ENCODE measurements around the gene NEUROD1.

NEUROD1 gene

GRCh38 chr2:181656450-181657291, 23.6 kb downstream of the NEUROD1 start, which contains the start of gene CERKL:
Gene CERKL (minus strand): TSS chr2:181657105. CDS start chr2:181657006, 99 bp downstream.
- no peak for TF ChIP-seq Cebpa-rat (IDR thresholded peaks at IDR 0.05)
- Histone ChIP-seq H3K4me1 (peaks cover 0 to 5% (median 0%) of the 10 kb centered on the region in 10 experiments; a peak in 3 of 20 replicates), H4K20me1 (no peaks in the 10 kb centered on the region), H3K9ac (peak within 1 kb of the TSS in 4 of 11 experiments; percentile 37 to 51 (median 42); a peak in 6 of 22 replicates), H3K36me3 (no peaks in the 10 kb centered on the region), H3K27ac (no peak within 1 kb of the TSS), H3K9me3 (replicated peaks in 1 of 11) (peaks cover 5 to 19% (median 13%) of the 10 kb centered on the region in 11 experiments; a peak in 18 of 22 replicates), H3K4me3 (peak within 1 kb of the TSS; percentile 3 to 65 (median 50); a peak in 19 of 20 replicates), H3K4me2 (peak within 1 kb of the TSS; percentile 50 to 79 (median 63)), H3K27me3 (peaks cover 23 to 42% (median 33%) of the 10 kb centered on the region in 11 experiments)

- H3K9ac ChIP-seq = no peak overlapping the region
- no peaks in the 10 kb centered on the region for H3K36me3 ChIP-seq
- H3K27ac ChIP-seq = no peak overlapping the region
- peaks cover 5 to 19% (median 13%) of the 10 kb centered on the region in 11 experiments; a peak in 18 of 22 replicates for H3K9me3 ChIP-seq (replicated peaks in 1 of 11)
- H3K4me1 ChIP-seq = peaks cover 0 to 5% (median 0%) of the 10 kb centered on the region in 10 experiments; a peak in 3 of 20 replicates
- H3K4me3 ChIP-seq = no peak overlapping the region
- no peaks in the 10 kb centered on the region for H4K20me1 ChIP-seq
- no peak for TF ChIP-seq Cebpa-rat (IDR thresholded peaks at IDR 0.05)
- H3K4me2 ChIP-seq = no peak overlapping the region
- peaks cover 23 to 42% (median 33%) of the 10 kb centered on the region in 11 experiments for H3K27me3 ChIP-seq
Measured at GRCh38 chr2:181655519-181655918, 24.8 kb downstream of the NEUROD1 start.

GRCh38 chr2:181649436-181649979, 30.8 kb downstream of the NEUROD1 start:
- H3K9me3 ChIP-seq (replicated peaks in 1 of 11) = no peaks in the 10 kb centered on the region; a peak in 1 of 22 replicates
- H3K36me3 ChIP-seq = no peaks in the 10 kb centered on the region
- H3K27ac ChIP-seq = no peak overlapping the region
- no peak overlapping the region for H3K4me2 ChIP-seq
- TF ChIP-seq Cebpa-rat (IDR thresholded peaks at IDR 0.05) = no peak
- no peaks in the 10 kb centered on the region for H3K4me1 ChIP-seq
- no peak overlapping the region for H3K4me3 ChIP-seq
- no peaks in the 10 kb centered on the region for H4K20me1 ChIP-seq
- no peak overlapping the region for H3K9ac ChIP-seq
- 0 out of 22 replicates have a peak, but pooled peaks cover 0 to 2% (median 0%) of the 10 kb centered on the region in 11 experiments for H3K27me3 ChIP-seq

GRCh38 chr2:181648478-181649155, 31.7 kb downstream of the NEUROD1 start:
- Histone ChIP-seq H3K4me1 (no peaks in the 10 kb centered on the region), H3K36me3 (no peaks in the 10 kb centered on the region), H3K9me3 (replicated peaks in 1 of 11) (no peaks in the 10 kb centered on the region; a peak in 1 of 22 replicates), H4K20me1 (no peaks in the 10 kb centered on the region), H3K9ac (no peak overlapping the region), H3K27me3 (no peaks in the 10 kb centered on the region), H3K27ac (no peak overlapping the region), H3K4me2 (no peak overlapping the region), H3K4me3 (no peak overlapping the region)
- TF ChIP-seq Cebpa-rat (IDR thresholded peaks at IDR 0.05) = no peak

GRCh38 chr2:181646415-181646987, 33.8 kb downstream of the NEUROD1 start:
- H3K4me1 ChIP-seq = no peaks in the 10 kb centered on the region
- no peaks in the 10 kb centered on the region for H4K20me1 ChIP-seq
- H3K27ac ChIP-seq = no peak overlapping the region
- no peaks in the 10 kb centered on the region for H3K36me3 ChIP-seq
- H3K4me3 ChIP-seq = no peak overlapping the region
- no peak for TF ChIP-seq Cebpa-rat (IDR thresholded peaks at IDR 0.05)
- H3K27me3 ChIP-seq = no peaks in the 10 kb centered on the region
- no peak overlapping the region for H3K4me2 ChIP-seq
- no peaks in the 10 kb centered on the region; a peak in 1 of 22 replicates for H3K9me3 ChIP-seq (replicated peaks in 1 of 11)
- H3K9ac ChIP-seq = no peak overlapping the region

GRCh38 chr2:181643151-181643550, 37.2 kb downstream of the NEUROD1 start:
- Histone ChIP-seq H3K27ac (no peak overlapping the region), H3K27me3 (no peaks in the 10 kb centered on the region), H4K20me1 (no peaks in the 10 kb centered on the region), H3K4me1 (no peaks in the 10 kb centered on the region), H3K4me2 (no peak overlapping the region), H3K4me3 (no peak overlapping the region), H3K36me3 (no peaks in the 10 kb centered on the region), H3K9ac (no peak overlapping the region), H3K9me3 (replicated peaks in 1 of 11) (no peaks in the 10 kb centered on the region)
- TF ChIP-seq Cebpa-rat (IDR thresholded peaks at IDR 0.05) = no peak

GRCh38 chr2:181642086-181642485, 38.2 kb downstream of the NEUROD1 start:
- no peak for TF ChIP-seq Cebpa-rat (IDR thresholded peaks at IDR 0.05)

GRCh38 chr2:181639686-181640085, 40.6 kb downstream of the NEUROD1 start:
- Histone ChIP-seq H3K27me3 (no peaks in the 10 kb centered on the region), H3K27ac (no peak overlapping the region), H3K4me3 (no peak overlapping the region), H3K9ac (no peak overlapping the region), H4K20me1 (no peaks in the 10 kb centered on the region), H3K36me3 (no peaks in the 10 kb centered on the region), H3K4me1 (no peaks in the 10 kb centered on the region), H3K9me3 (replicated peaks in 1 of 11) (no peaks in the 10 kb centered on the region), H3K4me2 (no peak overlapping the region)
- TF ChIP-seq Cebpa-rat (IDR thresholded peaks at IDR 0.05) = no peak

More at GRCh38 chr2:181642086-181642485, 38.2 kb downstream of the NEUROD1 start:
- Histone ChIP-seq H3K4me2 (no peak overlapping the region), H4K20me1 (no peaks in the 10 kb centered on the region), H3K4me1 (no peaks in the 10 kb centered on the region), H3K9me3 (replicated peaks in 1 of 11) (no peaks in the 10 kb centered on the region), H3K27ac (no peak overlapping the region), H3K27me3 (no peaks in the 10 kb centered on the region), H3K36me3 (no peaks in the 10 kb centered on the region), H3K9ac (no peak overlapping the region), H3K4me3 (no peak overlapping the region)
